ENCODE measurements around the gene CHST14.

- no peak for TF ChIP-seq YY1 (IDR thresholded peaks at IDR 0.05; ENCODE audit: insufficient read depth, insufficient read length)
- TF ChIP-seq ZNF274 (IDR thresholded peaks at IDR 0.05; ENCODE audit: low read depth, low read length): no peak
- TF ChIP-seq SUZ12 (IDR thresholded peaks at IDR 0.05; ENCODE audit: extremely low read depth, insufficient read depth, insufficient read length): no peak
Measured at GRCh38 chr15:40437752-40438687, 32.8 kb upstream of the CHST14 start.
